Activated CD4-positive, alpha-beta memory T cell treated with anti-CD3 and anti-CD28 coated beads for 36 hours (primary cell): ENCODE data around the gene NKAIN2. TPM values are rescaled to one million over a fixed set of nuclear protein-coding genes. Genes with fewer than 3 reads are reported as not detected.
"Not testable (repeated sequence)": the region's sequence is repeated elsewhere in the genome, so short reads cannot be mapped to it uniquely, and the experiment has no call there.

ENCODE experiments used
- CTCF ChIA-PET: fragments of 350-600 bp; sonication (Branson Sonifier 250); formaldehyde crosslinking; loops from one replicate; lab custom pipeline; 2021; ENCODE audit warnings: antibody characterized with exemption, inconsistent platforms; lab: Charles Lee
- POLR2A ChIA-PET: fragments of 350-600 bp; sonication (Branson Sonifier 250); formaldehyde crosslinking; loops from one replicate; lab custom pipeline; 2021; ENCODE audit warnings: antibody characterized with exemption; lab: Charles Lee
- DNase-seq: peaks from one replicate; pipeline ENCODE4 v3.0.0-alpha.2; 2020
- H3K27ac Mint-ChIP-seq: one replicate; pipeline ENCODE4 v1.8.0; 2021; ENCODE audit warnings: mixed read lengths
- H3K27me3 Mint-ChIP-seq: one replicate; pipeline ENCODE4 v1.8.0; 2021; ENCODE audit warnings: mixed read lengths
- H3K36me3 Mint-ChIP-seq: one replicate; pipeline ENCODE4 v1.8.0; 2021; ENCODE audit warnings: mixed read lengths
- H3K4me1 Mint-ChIP-seq: one replicate; pipeline ENCODE4 v1.8.0; 2021; ENCODE audit warnings: low read depth, mixed read lengths
- H3K4me3 Mint-ChIP-seq: one replicate; pipeline ENCODE4 v1.8.0; 2021; ENCODE audit warnings: mild to moderate bottlenecking, mixed read lengths
- H3K9me3 Mint-ChIP-seq: one replicate; pipeline ENCODE4 v1.8.0; 2021; ENCODE audit warnings: mixed read lengths
- intact Hi-C: fragments of 100-400 bp; cut with micrococcal nuclease; formaldehyde crosslinking; loops from one replicate; pipeline ENCODE4 v1.15.1; 2023
- total RNA-seq, 2 experiments: library from RNA; stranded (reverse); gene quantifications; one replicate each; pipeline ENCODE4 v1.2.3, GENCODE V29; 2021

The NKAIN2 gene
- total RNA-seq, 2 experiments from 2014 or later, result not detected

DNA sequence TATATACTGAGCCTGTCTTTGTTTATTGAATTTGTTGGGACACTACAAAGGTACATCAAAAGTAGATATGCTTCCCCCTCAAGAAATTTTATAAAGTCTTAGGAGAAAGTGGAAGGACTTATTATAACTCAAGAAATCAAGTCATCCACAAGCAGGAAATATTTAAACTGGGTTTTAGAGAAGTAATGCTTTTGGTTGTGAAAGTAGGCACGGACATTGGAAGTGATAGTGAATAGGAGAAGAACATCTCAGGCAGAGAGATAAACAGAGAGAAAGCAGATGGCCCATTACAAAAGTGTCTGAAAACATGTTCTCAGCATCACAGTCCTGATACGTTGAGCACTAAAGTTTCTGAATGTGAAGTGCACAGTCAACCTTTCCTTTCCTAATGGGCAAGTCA is 742.9 kb downstream of the NKAIN2 start:
- no peaks in the 10 kb centered on the region for H3K36me3 Mint-ChIP-seq
- H3K4me1 Mint-ChIP-seq, result no peaks in the 10 kb centered on the region
- no peak overlapping the region for H3K27ac Mint-ChIP-seq
- H3K9me3 Mint-ChIP-seq, result no peaks in the 10 kb centered on the region
- intact Hi-C loops, result no loop called here
- POLR2A ChIA-PET, result no interaction called here
- CTCF ChIA-PET, result no interaction called here
- H3K27me3 Mint-ChIP-seq, result no peaks in the 10 kb centered on the region
- H3K4me3 Mint-ChIP-seq, result no peak overlapping the region
- no peak for DNase-seq

GRCh38 chr6:124551711-124552233 is 748.1 kb downstream of the NKAIN2 start:
- Mint-ChIP-seq H3K4me1 (no peaks in the 10 kb centered on the region), H3K27ac (no peak overlapping the region), H3K4me3 (no peak overlapping the region), H3K27me3 (no peaks in the 10 kb centered on the region), H3K9me3 (no peaks in the 10 kb centered on the region), H3K36me3 (no peaks in the 10 kb centered on the region)
- ChIA-PET POLR2A (no interaction called here), CTCF (interaction anchor here (1.4 kb wide), 1 partner anchor 9 kb away, joined by 4 read pairs; no protein-coding TSS in a partner anchor)
- intact Hi-C loops, result loop anchor here (5.0 kb wide), 1 partner anchor 749 kb away; the partner anchor contains the start of gene NKAIN2
- no peak for DNase-seq

- H3K4me3 Mint-ChIP-seq, result no peak overlapping the region
- no peaks in the 10 kb centered on the region for H3K27me3 Mint-ChIP-seq
- no peaks in the 10 kb centered on the region for H3K4me1 Mint-ChIP-seq
- no peaks in the 10 kb centered on the region for H3K36me3 Mint-ChIP-seq
- ChIA-PET CTCF (no interaction called here), POLR2A (no interaction called here)
- DNase-seq, result no peak
- H3K9me3 Mint-ChIP-seq, result no peaks in the 10 kb centered on the region
- H3K27ac Mint-ChIP-seq, result no peak overlapping the region
- intact Hi-C loops, result no loop called here
Measured at GRCh38 chr6:124557873-124558272, 754.2 kb downstream of the NKAIN2 start.

DNA sequence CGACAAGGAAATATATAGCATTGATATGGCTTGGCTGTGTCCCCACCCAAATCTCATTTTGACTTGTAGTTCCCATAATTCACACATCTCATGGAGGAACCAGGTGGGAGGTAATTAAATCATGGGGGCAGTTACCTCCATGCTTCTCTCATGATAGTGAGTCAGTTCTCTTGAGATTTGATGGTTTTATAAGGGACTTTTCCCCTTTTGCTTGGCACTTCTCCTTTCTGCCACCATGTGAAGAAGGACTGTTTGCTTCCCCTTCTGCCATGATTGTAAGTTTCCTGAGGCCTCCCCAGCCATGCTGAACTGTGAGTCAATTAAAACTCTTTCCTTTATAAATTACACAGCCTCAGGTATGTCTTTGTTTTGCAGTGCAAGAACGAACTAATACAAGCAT is 756.4 kb downstream of the NKAIN2 start:
- H3K9me3 Mint-ChIP-seq, H3K27ac Mint-ChIP-seq, DNase-seq, intact Hi-C loops, H3K4me1 Mint-ChIP-seq, H3K27me3 Mint-ChIP-seq, H3K36me3 Mint-ChIP-seq, POLR2A ChIA-PET, CTCF ChIA-PET, H3K4me3 Mint-ChIP-seq: not testable (repeated sequence)

- ChIA-PET CTCF (no interaction called here), POLR2A (no interaction called here)
- no peaks in the 10 kb centered on the region for H3K36me3 Mint-ChIP-seq
- no peaks in the 10 kb centered on the region for H3K4me1 Mint-ChIP-seq
- DNase-seq, result no peak
- H3K4me3 Mint-ChIP-seq, result no peak overlapping the region
- no peaks in the 10 kb centered on the region for H3K27me3 Mint-ChIP-seq
- H3K9me3 Mint-ChIP-seq, result peaks cover 6% of the 10 kb centered on the region
- no peak overlapping the region for H3K27ac Mint-ChIP-seq
- intact Hi-C loops, result no loop called here
Measured at GRCh38 chr6:124560873-124561567, 757.4 kb downstream of the NKAIN2 start.

DNA sequence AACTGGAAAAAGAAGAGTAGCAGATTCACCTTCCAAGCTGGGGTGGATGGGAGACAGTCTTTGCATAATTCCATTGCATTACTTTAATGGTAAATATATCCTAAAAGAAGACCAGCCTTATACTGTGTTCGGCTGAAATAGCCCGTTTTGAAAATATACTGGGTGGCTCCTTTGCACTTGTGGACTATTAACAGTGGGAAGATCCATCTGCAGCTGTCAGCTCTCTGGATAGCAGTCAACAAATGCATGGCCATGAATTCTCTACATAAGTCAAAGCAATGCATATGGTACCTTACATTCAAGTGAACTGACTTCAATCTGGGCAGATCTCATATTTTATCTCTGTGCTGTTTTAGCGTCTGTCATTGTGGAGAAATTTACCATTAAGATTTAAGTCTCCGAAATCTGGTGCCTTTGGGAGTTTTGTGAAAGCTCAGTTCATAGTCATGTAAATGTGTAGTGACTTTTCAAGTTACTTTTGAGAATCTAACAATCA is 758.0 kb downstream of the NKAIN2 start:
- Mint-ChIP-seq H3K36me3 (no peaks in the 10 kb centered on the region), H3K27ac (no peak overlapping the region), H3K27me3 (no peaks in the 10 kb centered on the region), H3K4me1 (no peaks in the 10 kb centered on the region), H3K9me3 (peaks cover 6% of the 10 kb centered on the region), H3K4me3 (no peak overlapping the region)
- no peak for DNase-seq
- POLR2A ChIA-PET, result no interaction called here
- CTCF ChIA-PET, result no interaction called here
- intact Hi-C loops, result no loop called here

GRCh38 chr6:124564125-124564524 is 760.5 kb downstream of the NKAIN2 start:
- intact Hi-C loops, H3K27me3 Mint-ChIP-seq, H3K4me3 Mint-ChIP-seq, H3K36me3 Mint-ChIP-seq, H3K27ac Mint-ChIP-seq, DNase-seq, H3K4me1 Mint-ChIP-seq, POLR2A ChIA-PET, CTCF ChIA-PET: not testable (repeated sequence)
- peaks cover 11% of the 10 kb centered on the region for H3K9me3 Mint-ChIP-seq

GRCh38 chr6:124567401-124567800 is 763.7 kb downstream of the NKAIN2 start:
- no peaks in the 10 kb centered on the region for H3K36me3 Mint-ChIP-seq

GRCh38 chr6:124573953-124574352 is 770.3 kb downstream of the NKAIN2 start:
- Mint-ChIP-seq H3K9me3 (peaks cover 8% of the 10 kb centered on the region), H3K27ac (no peak overlapping the region), H3K4me3 (no peak overlapping the region), H3K4me1 (no peaks in the 10 kb centered on the region), H3K36me3 (no peaks in the 10 kb centered on the region), H3K27me3 (no peaks in the 10 kb centered on the region)
- CTCF ChIA-PET, result no interaction called here
- POLR2A ChIA-PET, result no interaction called here
- intact Hi-C loops, result no loop called here
- no peak for DNase-seq

More at GRCh38 chr6:124567401-124567800, 763.7 kb downstream of the NKAIN2 start:
- no peak overlapping the region for H3K4me3 Mint-ChIP-seq
- no peaks in the 10 kb centered on the region for H3K4me1 Mint-ChIP-seq
- intact Hi-C loops, result no loop called here
- no peaks in the 10 kb centered on the region for H3K27me3 Mint-ChIP-seq
- no peak overlapping the region for H3K27ac Mint-ChIP-seq
- DNase-seq, result no peak
- peaks cover 17% of the 10 kb centered on the region for H3K9me3 Mint-ChIP-seq
- CTCF ChIA-PET, result no interaction called here
- POLR2A ChIA-PET, result no interaction called here

- no peaks in the 10 kb centered on the region for H3K27me3 Mint-ChIP-seq
- intact Hi-C loops, result no loop called here
- no peak overlapping the region for H3K27ac Mint-ChIP-seq
- H3K36me3 Mint-ChIP-seq, result no peaks in the 10 kb centered on the region
- no peak overlapping the region for H3K4me3 Mint-ChIP-seq
- H3K9me3 Mint-ChIP-seq, result no peaks in the 10 kb centered on the region
- no peak for DNase-seq
- H3K4me1 Mint-ChIP-seq, result no peaks in the 10 kb centered on the region
- CTCF ChIA-PET, result no interaction called here
- POLR2A ChIA-PET, result no interaction called here
Measured at GRCh38 chr6:124577734-124578281, 774.1 kb downstream of the NKAIN2 start.

- no peaks in the 10 kb centered on the region for H3K36me3 Mint-ChIP-seq
- intact Hi-C loops, result no loop called here
- no peaks in the 10 kb centered on the region for H3K4me1 Mint-ChIP-seq
- H3K4me3 Mint-ChIP-seq, result no peak overlapping the region
- H3K9me3 Mint-ChIP-seq, result no peaks in the 10 kb centered on the region
- ChIA-PET POLR2A (no interaction called here), CTCF (no interaction called here)
- H3K27ac Mint-ChIP-seq, result no peak overlapping the region
- H3K27me3 Mint-ChIP-seq, result no peaks in the 10 kb centered on the region
- DNase-seq, result no peak
Measured at GRCh38 chr6:124590001-124590400, 786.3 kb downstream of the NKAIN2 start.

GRCh38 chr6:124599656-124600055 is 796.0 kb downstream of the NKAIN2 start:
- Mint-ChIP-seq H3K27me3 (no peaks in the 10 kb centered on the region), H3K27ac (no peak overlapping the region), H3K4me1 (no peaks in the 10 kb centered on the region), H3K36me3 (no peaks in the 10 kb centered on the region), H3K9me3 (no peaks in the 10 kb centered on the region), H3K4me3 (no peak overlapping the region)
- POLR2A ChIA-PET, result no interaction called here
- CTCF ChIA-PET, result no interaction called here
- intact Hi-C loops, result no loop called here
- DNase-seq, result no peak
